Measurements from ENCODE around the gene CAPNS1.

DNA sequence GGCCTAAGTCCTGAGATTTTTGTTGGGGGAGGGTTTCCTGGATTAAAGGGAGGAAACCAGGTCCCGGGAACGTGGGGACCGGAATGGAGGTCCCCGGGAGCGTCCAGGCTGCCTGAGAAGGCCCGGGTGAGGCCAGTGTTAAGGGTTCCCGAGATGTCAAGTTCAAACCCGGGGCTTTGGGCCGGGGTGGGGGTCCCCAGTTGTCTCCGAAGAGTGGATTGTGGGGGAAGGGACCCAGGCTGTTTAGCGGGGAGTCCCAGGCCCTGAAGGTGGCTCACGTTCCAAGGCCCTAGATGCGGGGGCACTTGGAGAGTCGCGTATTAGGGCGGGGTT is 12.1 kb downstream of the CAPNS1 start:
- TF ChIP-seq, protein P1, sequence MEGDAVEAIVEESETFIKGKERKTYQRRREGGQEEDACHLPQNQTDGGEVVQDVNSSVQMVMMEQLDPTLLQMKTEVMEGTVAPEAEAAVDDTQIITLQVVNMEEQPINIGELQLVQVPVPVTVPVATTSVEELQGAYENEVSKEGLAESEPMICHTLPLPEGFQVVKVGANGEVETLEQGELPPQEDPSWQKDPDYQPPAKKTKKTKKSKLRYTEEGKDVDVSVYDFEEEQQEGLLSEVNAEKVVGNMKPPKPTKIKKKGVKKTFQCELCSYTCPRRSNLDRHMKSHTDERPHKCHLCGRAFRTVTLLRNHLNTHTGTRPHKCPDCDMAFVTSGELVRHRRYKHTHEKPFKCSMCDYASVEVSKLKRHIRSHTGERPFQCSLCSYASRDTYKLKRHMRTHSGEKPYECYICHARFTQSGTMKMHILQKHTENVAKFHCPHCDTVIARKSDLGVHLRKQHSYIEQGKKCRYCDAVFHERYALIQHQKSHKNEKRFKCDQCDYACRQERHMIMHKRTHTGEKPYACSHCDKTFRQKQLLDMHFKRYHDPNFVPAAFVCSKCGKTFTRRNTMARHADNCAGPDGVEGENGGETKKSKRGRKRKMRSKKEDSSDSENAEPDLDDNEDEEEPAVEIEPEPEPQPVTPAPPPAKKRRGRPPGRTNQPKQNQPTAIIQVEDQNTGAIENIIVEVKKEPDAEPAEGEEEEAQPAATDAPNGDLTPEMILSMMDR (IDR thresholded peaks at IDR 0.05; ENCODE audit: borderline replicate concordance, extremely low read depth, low read length, poor library complexity, severe bottlenecking) = no peak
- TF ChIP-seq EZH2 (IDR thresholded peaks at IDR 0.05; ENCODE audit: borderline replicate concordance, low read depth, low read length, severe bottlenecking) = no peak

Data from DND-41 (cell line).